ENCODE measurements around the gene DSCAML1. TPM values are rescaled to one million over a fixed set of nuclear protein-coding genes. Genes with fewer than 3 reads are reported as not detected.
A peak's percentile ranks its signal among the peaks of the same experiment; 100 is the strongest.

Gene DSCAML1
- total and polyA plus RNA-seq, 5 donors from 2014 or later, result 0.08 to 1.6 (median 0.30) TPM; not detected in 1

GRCh38 chr11:117627259-117627658 is 169.8 kb downstream of the DSCAML1 start:
- H3K27ac Mint-ChIP-seq, result no peak overlapping the region
- H3K4me1 Mint-ChIP-seq, result no peaks in the 10 kb centered on the region
- Histone ChIP-seq H3K4me3 (ENCODE audit: low read depth, low read length) (no peak overlapping the region), H3K27ac (ENCODE audit: insufficient read depth, low read length, poor library complexity, severe bottlenecking) (no peak overlapping the region), H3K27me3 (ENCODE audit: control insufficient read depth, insufficient read depth, low read length) (no peaks in the 10 kb centered on the region), H3K9me3 (ENCODE audit: control insufficient read depth in 2 of 2, low read length in 2 of 2) (no peaks in the 10 kb centered on the region), H3K36me3 (ENCODE audit: control insufficient read depth, insufficient read depth, low read length) (no peaks in the 10 kb centered on the region), H3K4me1 (ENCODE audit: control insufficient read depth, insufficient read depth, low read length, poor library complexity, severe bottlenecking) (no peaks in the 10 kb centered on the region)
- ATAC-seq (ENCODE audit: low read depth in 2 of 2) (no peak), DNase-seq (no peak)
- H3K9me3 Mint-ChIP-seq, result no peaks in the 10 kb centered on the region
- H3K36me3 Mint-ChIP-seq, result peaks cover 8% of the 10 kb centered on the region
- H3K4me3 Mint-ChIP-seq, result no peak overlapping the region
- H3K27me3 Mint-ChIP-seq, result peaks cover 9% of the 10 kb centered on the region

GRCh38 chr11:117626576-117626975 is 170.4 kb downstream of the DSCAML1 start:
- Mint-ChIP-seq H3K9me3 (peaks cover 0 to 4% (median 0%) of the 10 kb centered on the region in 7 donors), H3K27ac (no peak overlapping the region), H3K4me1 (no peaks in the 10 kb centered on the region), H3K36me3 (peaks cover 8% of the 10 kb centered on the region), H3K4me3 (no peak overlapping the region), H3K27me3 (peaks cover 9% of the 10 kb centered on the region)
- ATAC-seq (ENCODE audit: low read depth in 2 of 2) (no peak), DNase-seq (no peak)
- no peaks in the 10 kb centered on the region for H3K27me3 ChIP-seq (ENCODE audit: control insufficient read depth, insufficient read depth, low read length)
- H3K9me3 ChIP-seq (ENCODE audit: control insufficient read depth in 2 of 2, low read length in 2 of 2), result peaks cover 0 to 2% of the 10 kb centered on the region in 2 experiments
- no peak overlapping the region for H3K4me3 ChIP-seq (ENCODE audit: low read depth, low read length)
- H3K4me1 ChIP-seq (ENCODE audit: control insufficient read depth, insufficient read depth, low read length, poor library complexity, severe bottlenecking), result no peaks in the 10 kb centered on the region
- H3K36me3 ChIP-seq (ENCODE audit: control insufficient read depth, insufficient read depth, low read length), result no peaks in the 10 kb centered on the region
- H3K27ac ChIP-seq (ENCODE audit: insufficient read depth, low read length, poor library complexity, severe bottlenecking), result no peak overlapping the region

- H3K4me1 Mint-ChIP-seq, result no peaks in the 10 kb centered on the region
- ATAC-seq (ENCODE audit: low read depth in 2 of 2), result no peak
Observed at GRCh38 chr11:117625237-117625636, 171.8 kb downstream of the DSCAML1 start.

GRCh38 chr11:117623831-117624271 is 173.2 kb downstream of the DSCAML1 start:
- no peaks in the 10 kb centered on the region for H3K4me1 ChIP-seq (ENCODE audit: control insufficient read depth, insufficient read depth, low read length, poor library complexity, severe bottlenecking)
- peaks cover 0 to 8% of the 10 kb centered on the region in 2 experiments for H3K9me3 ChIP-seq (ENCODE audit: control insufficient read depth in 2 of 2, low read length in 2 of 2)
- no peak overlapping the region for H3K27ac ChIP-seq (ENCODE audit: insufficient read depth, low read length, poor library complexity, severe bottlenecking)
- H3K36me3 Mint-ChIP-seq, result peaks cover 5% of the 10 kb centered on the region
- peaks cover 10% of the 10 kb centered on the region for H3K27me3 Mint-ChIP-seq
- ATAC-seq (ENCODE audit: low read depth in 2 of 2), result no peak
- DNase-seq, result no peak
- no peaks in the 10 kb centered on the region for H3K36me3 ChIP-seq (ENCODE audit: control insufficient read depth, insufficient read depth, low read length)
- H3K9me3 Mint-ChIP-seq, result peaks cover 0 to 9% (median 0%) of the 10 kb centered on the region in 7 donors
- no peak overlapping the region for H3K4me3 ChIP-seq (ENCODE audit: low read depth, low read length)
- no peak overlapping the region for H3K4me3 Mint-ChIP-seq
- H3K27ac Mint-ChIP-seq, result no peak overlapping the region
- H3K4me1 Mint-ChIP-seq, result no peaks in the 10 kb centered on the region
- no peaks in the 10 kb centered on the region for H3K27me3 ChIP-seq (ENCODE audit: control insufficient read depth, insufficient read depth, low read length)

More at GRCh38 chr11:117625237-117625636, 171.8 kb downstream of the DSCAML1 start:
- Histone ChIP-seq H3K4me3 (ENCODE audit: low read depth, low read length) (no peak overlapping the region), H3K36me3 (ENCODE audit: control insufficient read depth, insufficient read depth, low read length) (no peaks in the 10 kb centered on the region), H3K4me1 (ENCODE audit: control insufficient read depth, insufficient read depth, low read length, poor library complexity, severe bottlenecking) (no peaks in the 10 kb centered on the region), H3K27me3 (ENCODE audit: control insufficient read depth, insufficient read depth, low read length) (no peaks in the 10 kb centered on the region), H3K27ac (ENCODE audit: insufficient read depth, low read length, poor library complexity, severe bottlenecking) (no peak overlapping the region), H3K9me3 (ENCODE audit: control insufficient read depth in 2 of 2, low read length in 2 of 2) (peaks cover 0 to 8% of the 10 kb centered on the region in 2 experiments)
- peaks cover 0 to 9% (median 0%) of the 10 kb centered on the region in 7 donors for H3K9me3 Mint-ChIP-seq
- H3K4me3 Mint-ChIP-seq, result no peak overlapping the region
- no peak for DNase-seq
- no peak overlapping the region for H3K27ac Mint-ChIP-seq
- peaks cover 10% of the 10 kb centered on the region for H3K27me3 Mint-ChIP-seq
- H3K36me3 Mint-ChIP-seq, result peaks cover 8% of the 10 kb centered on the region

GRCh38 chr11:117621226-117621625 is 175.8 kb downstream of the DSCAML1 start:
- H3K27me3 Mint-ChIP-seq, result peaks cover 19% of the 10 kb centered on the region
- Histone ChIP-seq H3K27me3 (ENCODE audit: control insufficient read depth, insufficient read depth, low read length) (no peaks in the 10 kb centered on the region), H3K27ac (ENCODE audit: insufficient read depth, low read length, poor library complexity, severe bottlenecking) (no peak overlapping the region), H3K4me1 (ENCODE audit: control insufficient read depth, insufficient read depth, low read length, poor library complexity, severe bottlenecking) (no peaks in the 10 kb centered on the region), H3K9me3 (ENCODE audit: control insufficient read depth in 2 of 2, low read length in 2 of 2) (peaks cover 0 to 8% of the 10 kb centered on the region in 2 experiments), H3K36me3 (ENCODE audit: control insufficient read depth, insufficient read depth, low read length) (no peaks in the 10 kb centered on the region), H3K4me3 (ENCODE audit: low read depth, low read length) (no peak overlapping the region)
- H3K9me3 Mint-ChIP-seq, result peaks cover 0 to 9% (median 3%) of the 10 kb centered on the region in 7 donors
- no peak for ATAC-seq (ENCODE audit: low read depth in 2 of 2)
- no peaks in the 10 kb centered on the region for H3K4me1 Mint-ChIP-seq
- H3K36me3 Mint-ChIP-seq, result peaks cover 5% of the 10 kb centered on the region
- H3K4me3 Mint-ChIP-seq, result no peak overlapping the region
- H3K27ac Mint-ChIP-seq, result peak overlapping the region in 1 of 3 donors; percentile 5
- peak in 2 of 3 donors; percentile 3 to 41 for DNase-seq

GRCh38 chr11:117620659-117621058 is 176.4 kb downstream of the DSCAML1 start:
- no peak overlapping the region for H3K4me3 ChIP-seq (ENCODE audit: low read depth, low read length)
- peaks cover 0 to 8% of the 10 kb centered on the region in 2 experiments for H3K9me3 ChIP-seq (ENCODE audit: control insufficient read depth in 2 of 2, low read length in 2 of 2)
- Mint-ChIP-seq H3K9me3 (peaks cover 0 to 9% (median 3%) of the 10 kb centered on the region in 7 donors), H3K36me3 (peaks cover 5% of the 10 kb centered on the region), H3K27ac (no peak overlapping the region), H3K27me3 (peaks cover 21% of the 10 kb centered on the region), H3K4me1 (no peaks in the 10 kb centered on the region), H3K4me3 (no peak overlapping the region)
- no peaks in the 10 kb centered on the region for H3K27me3 ChIP-seq (ENCODE audit: control insufficient read depth, insufficient read depth, low read length)
- H3K27ac ChIP-seq (ENCODE audit: insufficient read depth, low read length, poor library complexity, severe bottlenecking), result no peak overlapping the region
- ATAC-seq (ENCODE audit: low read depth in 2 of 2) (no peak), DNase-seq (no peak)
- H3K4me1 ChIP-seq (ENCODE audit: control insufficient read depth, insufficient read depth, low read length, poor library complexity, severe bottlenecking), result no peaks in the 10 kb centered on the region
- no peaks in the 10 kb centered on the region for H3K36me3 ChIP-seq (ENCODE audit: control insufficient read depth, insufficient read depth, low read length)

- Mint-ChIP-seq H3K27me3 (peaks cover 26% of the 10 kb centered on the region), H3K27ac (no peak overlapping the region), H3K4me3 (no peak overlapping the region), H3K36me3 (peaks cover 5% of the 10 kb centered on the region), H3K4me1 (no peaks in the 10 kb centered on the region), H3K9me3 (peaks cover 0 to 12% (median 3%) of the 10 kb centered on the region in 7 donors)
- H3K4me3 ChIP-seq (ENCODE audit: low read depth, low read length), result no peak overlapping the region
- ATAC-seq (ENCODE audit: low read depth in 2 of 2) (no peak), DNase-seq (no peak)
- no peak overlapping the region for H3K27ac ChIP-seq (ENCODE audit: insufficient read depth, low read length, poor library complexity, severe bottlenecking)
- H3K4me1 ChIP-seq (ENCODE audit: control insufficient read depth, insufficient read depth, low read length, poor library complexity, severe bottlenecking), result no peaks in the 10 kb centered on the region
- H3K36me3 ChIP-seq (ENCODE audit: control insufficient read depth, insufficient read depth, low read length), result no peaks in the 10 kb centered on the region
- H3K9me3 ChIP-seq (ENCODE audit: control insufficient read depth in 2 of 2, low read length in 2 of 2), result peaks cover 0 to 8% of the 10 kb centered on the region in 2 experiments
- H3K27me3 ChIP-seq (ENCODE audit: control insufficient read depth, insufficient read depth, low read length), result no peaks in the 10 kb centered on the region
Observed at GRCh38 chr11:117620086-117620485, 176.9 kb downstream of the DSCAML1 start.

- DNase-seq (no peak), ATAC-seq (ENCODE audit: low read depth in 2 of 2) (no peak)
- H3K36me3 ChIP-seq (ENCODE audit: control insufficient read depth, insufficient read depth, low read length), result no peaks in the 10 kb centered on the region
- H3K4me3 ChIP-seq (ENCODE audit: low read depth, low read length), result no peak overlapping the region
- Mint-ChIP-seq H3K27ac (no peak overlapping the region), H3K36me3 (peaks cover 5% of the 10 kb centered on the region), H3K4me3 (no peak overlapping the region), H3K27me3 (peaks cover 26% of the 10 kb centered on the region), H3K9me3 (peaks cover 0 to 14% (median 3%) of the 10 kb centered on the region in 7 donors), H3K4me1 (no peaks in the 10 kb centered on the region)
- H3K27ac ChIP-seq (ENCODE audit: insufficient read depth, low read length, poor library complexity, severe bottlenecking), result no peak overlapping the region
- peaks cover 0 to 8% of the 10 kb centered on the region in 2 experiments for H3K9me3 ChIP-seq (ENCODE audit: control insufficient read depth in 2 of 2, low read length in 2 of 2)
- no peaks in the 10 kb centered on the region for H3K4me1 ChIP-seq (ENCODE audit: control insufficient read depth, insufficient read depth, low read length, poor library complexity, severe bottlenecking)
- H3K27me3 ChIP-seq (ENCODE audit: control insufficient read depth, insufficient read depth, low read length), result no peaks in the 10 kb centered on the region
Observed at GRCh38 chr11:117619661-117620060, 177.4 kb downstream of the DSCAML1 start.
